Measurements from ENCODE around the gene DHX30.

DHX30 gene

GRCh38 chr3:47892286-47893040 is 89.5 kb downstream of the DHX30 start:
- DNase-seq (ENCODE audit: low read depth): no peak
- no peak overlapping the region for H3K4me3 ChIP-seq (ENCODE audit: low read length)
- no peak for TF ChIP-seq CTCF (IDR thresholded peaks at IDR 0.05; ENCODE audit: insufficient read depth, low read depth, low read length, missing control alignments)

GRCh38 chr3:47895241-47895640 is 92.3 kb downstream of the DHX30 start:
- no peak for TF ChIP-seq CTCF (IDR thresholded peaks at IDR 0.05; ENCODE audit: insufficient read depth, low read depth, low read length, missing control alignments)
- peak; percentile 45 for DNase-seq (ENCODE audit: low read depth)
- no peak overlapping the region for H3K4me3 ChIP-seq (ENCODE audit: low read length)

- no peak for DNase-seq (ENCODE audit: low read depth)
- TF ChIP-seq CTCF (IDR thresholded peaks at IDR 0.05; ENCODE audit: insufficient read depth, low read depth, low read length, missing control alignments): no peak
- no peak overlapping the region for H3K4me3 ChIP-seq (ENCODE audit: low read length)
Observed at GRCh38 chr3:47896736-47897135, 93.8 kb downstream of the DHX30 start.

GRCh38 chr3:47897954-47898353 is 95.0 kb downstream of the DHX30 start:
- H3K4me3 ChIP-seq (ENCODE audit: low read length): no peak overlapping the region
- no peak for DNase-seq (ENCODE audit: low read depth)
- TF ChIP-seq CTCF (IDR thresholded peaks at IDR 0.05; ENCODE audit: insufficient read depth, low read depth, low read length, missing control alignments): no peak

GRCh38 chr3:47899495-47900108 is 96.7 kb downstream of the DHX30 start:
- H3K4me3 ChIP-seq (ENCODE audit: low read length): no peak overlapping the region
- peak; percentile 58 for DNase-seq (ENCODE audit: low read depth)
- TF ChIP-seq CTCF (IDR thresholded peaks at IDR 0.05; ENCODE audit: insufficient read depth, low read depth, low read length, missing control alignments): no peak
